Thoracic aorta (tissue), 2 donors: ENCODE data around the gene VWA3B. TPM values are rescaled to one million over a fixed set of nuclear protein-coding genes. Genes with fewer than 3 reads are reported as not detected.
"Not testable (repeated sequence)": the region's sequence is repeated elsewhere in the genome, so short reads cannot be mapped to it uniquely, and the experiment has no call there.

Experiments used
- ATAC-seq: fragments of 150-250 bp; one replicate; pipeline ENCODE4 v1.8.0; 2017; ENCODE audit warnings: low read depth; ENCODE audit not compliant: insufficient number of reproducible peaks, low FRiP score
- DNase-seq: peaks from one replicate; pipeline ENCODE4 v3.0.0-alpha.2; 2020; ENCODE audit warnings: low spot score
- H3K27ac ChIP-seq, 2 donors: fragments of 200-600 bp; sonication (generic); 1 replicate in 1 of 2; 2 replicates in 1 of 2; pipeline ENCODE4 v1.5.1; 2016; ENCODE audit warnings: mild to moderate bottlenecking in 2 of 2, moderate library complexity in 2 of 2
- H3K27me3 ChIP-seq: fragments of 200-600 bp; sonication (generic); replicated peaks from 2 replicates; pipeline ENCODE4 v1.6.0; 2016; ENCODE audit warnings: mild to moderate bottlenecking; ENCODE audit not compliant: insufficient read depth
- H3K36me3 ChIP-seq: fragments of 200-600 bp; sonication (generic); one replicate; pipeline ENCODE4 v1.5.1; 2016
- H3K4me1 ChIP-seq, 2 donors: fragments of 200-600 bp; sonication (generic); 1 replicate in 1 of 2; 2 replicates in 1 of 2; pipeline versions ENCODE4 v1.5.1 to v1.6.0; 2016; ENCODE audit warnings: low read depth in 2 of 2, mild to moderate bottlenecking in 1 of 2; ENCODE audit not compliant: control insufficient read depth in 1 of 2
- H3K4me3 ChIP-seq: fragments of 200-600 bp; sonication (generic); 2 replicates; pipeline ENCODE4 v1.5.1; 2016; ENCODE audit warnings: mild to moderate bottlenecking
- H3K9me3 ChIP-seq: fragments of 200-600 bp; sonication (generic); 2 replicates; pipeline ENCODE4 v1.5.1; 2016
- CTCF ChIP-seq: fragments of 200-600 bp; sonication (generic); IDR thresholded peaks from one replicate; pipeline ENCODE4 v1.5.1; 2019; ENCODE audit warnings: antibody characterized with exemption
- total RNA-seq, 2 donors: library from RNA; depleted of rRNA; stranded (reverse); fragments of >200 nt; gene quantifications; one replicate each; pipeline versions ENCODE4 v1.1.0 to v1.2.3, GENCODE V29; 2016

The VWA3B gene
- total RNA-seq, 2 donors from 2014 or later, result 0.27 TPM; not detected in 1

- no peak for ATAC-seq
- no peaks in the 10 kb centered on the region for H3K27me3 ChIP-seq
Observed at GRCh38 chr2:98122524-98122923, 35.6 kb downstream of the VWA3B start.

GRCh38 chr2:98123286-98123685 lies 36.3 kb downstream of the VWA3B start:
- Histone ChIP-seq H3K27me3 (no peaks in the 10 kb centered on the region), H3K27ac (no peak overlapping the region), H3K9me3 (no peaks in the 10 kb centered on the region), H3K36me3 (no peaks in the 10 kb centered on the region), H3K4me1 (no peaks in the 10 kb centered on the region), H3K4me3 (no peak overlapping the region)
- no peak for ATAC-seq
- no peak for TF ChIP-seq CTCF
- DNase-seq, result no peak

More at GRCh38 chr2:98122524-98122923, 35.6 kb downstream of the VWA3B start:
- Histone ChIP-seq H3K9me3 (no peaks in the 10 kb centered on the region), H3K4me1 (no peaks in the 10 kb centered on the region), H3K4me3 (no peak overlapping the region), H3K36me3 (no peaks in the 10 kb centered on the region), H3K27ac (no peak overlapping the region)
- no peak for TF ChIP-seq CTCF
- DNase-seq, result no peak

- H3K27me3 ChIP-seq, result no peaks in the 10 kb centered on the region
- H3K36me3 ChIP-seq, result no peaks in the 10 kb centered on the region
- DNase-seq (no peak), ATAC-seq (no peak)
- H3K4me3 ChIP-seq, result no peak overlapping the region
- H3K9me3 ChIP-seq, result no peaks in the 10 kb centered on the region
- H3K27ac ChIP-seq, result no peak overlapping the region
- H3K4me1 ChIP-seq, result no peaks in the 10 kb centered on the region
- no peak for TF ChIP-seq CTCF
Observed at GRCh38 chr2:98126061-98126460, 39.1 kb downstream of the VWA3B start.

- no peaks in the 10 kb centered on the region for H3K9me3 ChIP-seq
- H3K4me3 ChIP-seq, result no peak overlapping the region
- ATAC-seq, result no peak
- no peaks in the 10 kb centered on the region for H3K36me3 ChIP-seq
- no peak for TF ChIP-seq CTCF
- no peak overlapping the region for H3K27ac ChIP-seq
- no peak for DNase-seq
- no peaks in the 10 kb centered on the region for H3K4me1 ChIP-seq
- no peaks in the 10 kb centered on the region for H3K27me3 ChIP-seq
Observed at GRCh38 chr2:98127229-98127989, 40.4 kb downstream of the VWA3B start.

GRCh38 chr2:98128556-98129109 lies 41.7 kb downstream of the VWA3B start:
- no peak overlapping the region for H3K27ac ChIP-seq
- no peaks in the 10 kb centered on the region for H3K4me1 ChIP-seq
- DNase-seq, result no peak
- H3K36me3 ChIP-seq, result no peaks in the 10 kb centered on the region
- no peak for ATAC-seq
- TF ChIP-seq CTCF, result no peak
- H3K9me3 ChIP-seq, result no peaks in the 10 kb centered on the region
- no peaks in the 10 kb centered on the region for H3K27me3 ChIP-seq
- H3K4me3 ChIP-seq, result no peak overlapping the region

GRCh38 chr2:98130073-98130472 lies 43.1 kb downstream of the VWA3B start:
- not testable (repeated sequence) for ATAC-seq, H3K27ac ChIP-seq, H3K4me1 ChIP-seq, DNase-seq, H3K36me3 ChIP-seq, H3K4me3 ChIP-seq, H3K9me3 ChIP-seq, H3K27me3 ChIP-seq
